KMS-11 (cell line): ENCODE results near the gene LRRC8A.

ENCODE experiments used
- H2AFZ ChIP-seq: fragments of 200-600 bp; sonication (generic); 2 replicates; pipeline ENCODE4 v1.6.1; 2016; ENCODE audit warnings: antibody characterized with exemption, mixed run types, low read depth
- H3K27ac ChIP-seq: fragments of 200-600 bp; sonication (generic); 2 replicates; pipeline ENCODE4 v1.6.1; 2016; ENCODE audit warnings: mild to moderate bottlenecking, mixed run types
- H3K27me3 ChIP-seq: fragments of 200-600 bp; sonication (generic); 2 replicates; pipeline ENCODE4 v1.6.1; 2017; ENCODE audit warnings: mild to moderate bottlenecking, low read depth, mixed run types, moderate library complexity; ENCODE audit not compliant: insufficient read depth
- H3K36me3 ChIP-seq: fragments of 200-600 bp; sonication (generic); 2 replicates; pipeline ENCODE4 v1.6.1; 2017; ENCODE audit warnings: mild to moderate bottlenecking, mixed run types; ENCODE audit not compliant: insufficient read depth
- H3K4me1 ChIP-seq: fragments of 200-600 bp; sonication (generic); 2 replicates; pipeline ENCODE4 v1.6.1; 2016; ENCODE audit warnings: mild to moderate bottlenecking, low read depth, mixed run types; ENCODE audit not compliant: poor library complexity, severe bottlenecking
- H3K4me2 ChIP-seq: fragments of 200-600 bp; sonication (generic); 2 replicates; pipeline ENCODE4 v1.7.0; 2016; ENCODE audit warnings: mild to moderate bottlenecking, mixed run types
- H3K4me3 ChIP-seq: fragments of 200-600 bp; sonication (generic); IDR thresholded peaks from 2 replicates; pipeline ENCODE4 v1.6.1; 2017; ENCODE audit warnings: low read depth, low read length, mixed read lengths; ENCODE audit not compliant: insufficient read depth
- H3K79me2 ChIP-seq: fragments of 200-600 bp; sonication (generic); 2 replicates; pipeline ENCODE4 v1.6.1; 2016; ENCODE audit warnings: low read depth, mixed run types; ENCODE audit not compliant: insufficient read depth
- H3K9ac ChIP-seq: fragments of 200-600 bp; sonication (generic); 2 replicates; pipeline ENCODE4 v1.6.1; 2016; ENCODE audit warnings: mild to moderate bottlenecking, mixed run types
- H4K20me1 ChIP-seq: fragments of 200-600 bp; sonication (generic); 2 replicates; pipeline ENCODE4 v1.6.1; 2016; ENCODE audit warnings: mild to moderate bottlenecking, mixed run types; ENCODE audit not compliant: insufficient read depth
- TF ChIP-seq, protein P1 (sequence below): fragments of 200-600 bp; sonication (generic); conservative IDR thresholded peaks from 2 replicates; pipeline ENCODE4 v1.6.1; 2017; ENCODE audit warnings: low read depth, mild to moderate bottlenecking, antibody characterized with exemption, low read length, moderate library complexity, mixed read lengths

The LRRC8A gene

DNA sequence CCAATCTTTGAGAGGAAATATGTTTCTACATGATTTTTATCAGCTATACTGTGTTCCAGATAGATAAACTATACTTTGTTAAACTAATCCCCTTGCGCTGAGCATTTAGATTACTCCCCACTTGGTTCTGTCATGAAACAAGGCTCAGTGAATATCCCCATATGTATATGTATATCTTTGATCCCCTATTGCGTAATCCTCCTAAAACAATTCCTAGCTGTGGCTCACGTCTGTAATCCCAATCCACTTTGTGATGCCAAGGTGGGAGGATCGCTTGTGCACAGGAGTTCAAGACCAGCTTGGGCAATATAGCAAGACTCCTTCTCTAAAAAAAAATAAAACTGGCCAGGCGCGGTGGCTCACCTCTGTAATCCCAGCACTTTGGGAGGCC, 41.6 kb downstream of the LRRC8A start:
- Histone ChIP-seq H4K20me1 (no peaks in the 10 kb centered on the region), H3K4me3 (no peak overlapping the region), H3K4me2 (no peak overlapping the region), H3K36me3 (no peaks in the 10 kb centered on the region), H3K27ac (no peak overlapping the region), H3K9ac (no peak overlapping the region), H3K4me1 (no peaks in the 10 kb centered on the region), H3K79me2 (no peaks in the 10 kb centered on the region), H3K27me3 (no peaks in the 10 kb centered on the region), H2AFZ (no peak overlapping the region)
- TF ChIP-seq, protein P1, sequence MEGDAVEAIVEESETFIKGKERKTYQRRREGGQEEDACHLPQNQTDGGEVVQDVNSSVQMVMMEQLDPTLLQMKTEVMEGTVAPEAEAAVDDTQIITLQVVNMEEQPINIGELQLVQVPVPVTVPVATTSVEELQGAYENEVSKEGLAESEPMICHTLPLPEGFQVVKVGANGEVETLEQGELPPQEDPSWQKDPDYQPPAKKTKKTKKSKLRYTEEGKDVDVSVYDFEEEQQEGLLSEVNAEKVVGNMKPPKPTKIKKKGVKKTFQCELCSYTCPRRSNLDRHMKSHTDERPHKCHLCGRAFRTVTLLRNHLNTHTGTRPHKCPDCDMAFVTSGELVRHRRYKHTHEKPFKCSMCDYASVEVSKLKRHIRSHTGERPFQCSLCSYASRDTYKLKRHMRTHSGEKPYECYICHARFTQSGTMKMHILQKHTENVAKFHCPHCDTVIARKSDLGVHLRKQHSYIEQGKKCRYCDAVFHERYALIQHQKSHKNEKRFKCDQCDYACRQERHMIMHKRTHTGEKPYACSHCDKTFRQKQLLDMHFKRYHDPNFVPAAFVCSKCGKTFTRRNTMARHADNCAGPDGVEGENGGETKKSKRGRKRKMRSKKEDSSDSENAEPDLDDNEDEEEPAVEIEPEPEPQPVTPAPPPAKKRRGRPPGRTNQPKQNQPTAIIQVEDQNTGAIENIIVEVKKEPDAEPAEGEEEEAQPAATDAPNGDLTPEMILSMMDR, result no peak

GRCh38 chr9:128927731-128928411, 45.9 kb downstream of the LRRC8A start:
- Histone ChIP-seq H3K9ac (no peak overlapping the region), H3K4me3 (no peak overlapping the region), H3K27ac (no peak overlapping the region), H3K4me2 (no peak overlapping the region), H3K27me3 (no peaks in the 10 kb centered on the region), H4K20me1 (no peaks in the 10 kb centered on the region), H3K79me2 (no peaks in the 10 kb centered on the region), H3K36me3 (no peaks in the 10 kb centered on the region), H2AFZ (peak overlapping the region; percentile 11; the same call in 1 of the 2 replicates), H3K4me1 (no peaks in the 10 kb centered on the region)
- TF ChIP-seq, protein P1, result peak; percentile 94

DNA sequence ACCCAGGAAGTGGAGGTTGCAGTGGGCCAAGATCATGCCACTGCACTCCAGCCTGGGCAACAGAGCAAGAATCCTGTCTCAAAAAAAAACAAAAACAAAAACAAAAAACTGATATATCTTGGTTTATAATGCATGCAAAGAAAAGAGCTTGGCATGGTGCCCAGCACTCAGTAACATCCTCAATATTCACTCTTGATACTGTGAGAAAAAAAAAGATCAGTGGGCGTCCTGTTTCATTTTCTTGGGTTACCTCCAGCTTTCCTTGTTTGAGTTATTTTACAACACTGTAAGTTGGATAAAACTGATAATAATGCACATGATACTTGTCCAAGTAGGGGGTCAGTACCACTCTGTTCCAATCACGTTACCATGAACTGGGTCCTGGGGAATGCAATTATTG, 46.7 kb downstream of the LRRC8A start:
- Histone ChIP-seq H3K4me1 (no peaks in the 10 kb centered on the region), H2AFZ (no peak overlapping the region), H3K4me3 (no peak overlapping the region), H3K9ac (no peak overlapping the region), H3K27me3 (no peaks in the 10 kb centered on the region), H4K20me1 (no peaks in the 10 kb centered on the region), H3K27ac (no peak overlapping the region), H3K79me2 (no peaks in the 10 kb centered on the region), H3K4me2 (no peak overlapping the region), H3K36me3 (no peaks in the 10 kb centered on the region)
- TF ChIP-seq, protein P1, result no peak

DNA sequence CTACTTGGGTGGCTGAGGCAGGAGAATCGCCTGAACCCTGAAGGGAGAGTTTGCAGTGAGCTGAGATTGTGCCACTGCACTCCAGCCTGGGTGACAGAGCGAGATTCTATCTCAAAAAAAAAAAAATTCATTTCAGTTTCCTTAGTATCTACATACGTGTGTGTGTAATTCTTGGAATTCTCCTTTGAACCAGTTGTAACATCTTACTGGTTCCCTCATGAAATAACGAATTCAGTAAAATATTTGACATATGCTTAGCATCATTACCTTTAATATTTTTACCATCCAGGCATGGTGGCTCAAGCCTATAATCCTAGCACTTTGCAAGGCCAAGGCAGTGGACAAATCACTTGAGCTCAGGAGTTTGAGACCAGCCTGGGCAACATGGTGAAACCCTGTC, 47.6 kb downstream of the LRRC8A start:
- TF ChIP-seq, protein P1, result no peak
- no peaks in the 10 kb centered on the region for H3K4me1 ChIP-seq
- H3K9ac ChIP-seq, result no peak overlapping the region
- no peaks in the 10 kb centered on the region for H3K79me2 ChIP-seq
- H3K4me2 ChIP-seq, result no peak overlapping the region
- no peaks in the 10 kb centered on the region for H3K36me3 ChIP-seq
- H4K20me1 ChIP-seq, result no peaks in the 10 kb centered on the region
- no peak overlapping the region for H3K4me3 ChIP-seq
- no peak overlapping the region for H2AFZ ChIP-seq
- no peaks in the 10 kb centered on the region for H3K27me3 ChIP-seq
- H3K27ac ChIP-seq, result no peak overlapping the region
